Glomerular visceral epithelial cell (primary cell): ENCODE measurements around the gene KDM4D.
A peak's percentile ranks its signal among the peaks of the same experiment; 100 is the strongest.
"Not testable (repeated sequence)": the region's sequence is repeated elsewhere in the genome, so short reads cannot be mapped to it uniquely, and the experiment has no call there.

Experiments used
- DNase-seq: peaks from one replicate; pipeline ENCODE4 v3.0.0-alpha.2; 2016; ENCODE audit errors: extremely low spot score

KDM4D gene

GRCh38 chr11:94973099-94973968 is at the start of gene KDM4D, which contains the start of gene CWC15:
KDM4D (plus strand) TSS chr11:94973709; CDS start chr11:94997373, 23,664 bp downstream.
CWC15 (minus strand) TSS chr11:94973556; CDS start chr11:94972185, 1,371 bp downstream.
- DNase-seq: peak; percentile 88

GRCh38 chr11:94924171-94924572 is 49.3 kb upstream of the KDM4D start:
- DNase-seq: no peak

DNA sequence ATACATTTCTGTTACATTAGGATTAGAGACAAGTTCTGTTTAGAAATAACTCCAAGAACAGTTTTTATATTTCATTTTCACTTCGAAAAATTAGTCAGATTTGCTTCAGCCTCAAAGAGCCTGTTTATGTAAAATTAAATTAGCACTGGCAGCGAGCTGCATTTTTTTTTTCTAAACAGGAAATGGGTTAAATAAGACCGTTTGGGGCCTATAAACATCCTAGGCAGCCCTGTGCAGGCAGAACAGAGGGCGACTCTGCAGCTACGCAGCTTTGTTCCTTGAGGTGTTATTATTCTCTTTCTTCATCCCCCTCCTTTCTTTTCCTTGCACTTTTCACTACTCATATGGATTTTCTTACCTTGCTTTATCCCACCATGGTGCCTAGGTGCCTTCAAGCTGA is 48.9 kb upstream of the KDM4D start:
- no peak for DNase-seq

DNA sequence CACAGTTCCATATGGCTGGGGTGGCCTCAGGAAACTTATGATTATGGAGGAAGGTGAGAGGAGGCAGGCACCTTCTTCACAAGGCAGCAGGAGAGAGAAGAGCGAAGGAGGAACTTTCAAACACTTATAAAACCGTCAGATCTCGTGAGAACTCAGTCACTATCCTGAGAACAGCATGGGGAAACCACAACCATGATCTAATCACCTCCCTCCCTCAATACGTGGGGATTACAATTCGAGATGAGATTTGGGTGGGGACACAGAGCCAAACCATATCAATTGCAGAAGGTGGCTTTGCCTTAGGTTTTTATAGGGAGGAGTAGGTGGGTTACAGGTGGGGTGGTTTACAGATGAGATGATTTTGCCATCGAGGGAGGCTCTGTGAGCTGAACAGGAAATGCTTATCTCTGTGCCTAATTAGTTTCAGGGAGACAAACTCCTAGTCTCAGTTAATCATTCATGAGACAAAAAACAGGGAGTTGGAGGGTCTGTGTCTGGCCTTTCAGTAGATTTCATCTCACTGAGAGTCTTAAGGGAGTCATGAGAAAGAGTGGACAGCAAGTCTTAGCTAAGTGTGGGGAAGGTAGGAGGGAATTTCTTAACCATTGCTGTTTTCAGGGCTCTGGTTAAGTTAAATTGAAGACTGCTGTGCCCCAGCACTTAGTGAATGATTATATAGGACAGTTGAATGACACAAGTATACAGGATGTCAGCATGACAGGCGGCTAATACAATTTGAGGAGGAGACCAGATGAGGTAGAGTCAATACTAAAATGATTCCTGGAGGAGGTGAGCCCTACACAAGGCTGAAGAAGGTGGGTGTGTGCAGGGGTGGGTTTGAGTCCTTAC is 47.9 kb upstream of the KDM4D start:
- peak; percentile 28 for DNase-seq

DNA sequence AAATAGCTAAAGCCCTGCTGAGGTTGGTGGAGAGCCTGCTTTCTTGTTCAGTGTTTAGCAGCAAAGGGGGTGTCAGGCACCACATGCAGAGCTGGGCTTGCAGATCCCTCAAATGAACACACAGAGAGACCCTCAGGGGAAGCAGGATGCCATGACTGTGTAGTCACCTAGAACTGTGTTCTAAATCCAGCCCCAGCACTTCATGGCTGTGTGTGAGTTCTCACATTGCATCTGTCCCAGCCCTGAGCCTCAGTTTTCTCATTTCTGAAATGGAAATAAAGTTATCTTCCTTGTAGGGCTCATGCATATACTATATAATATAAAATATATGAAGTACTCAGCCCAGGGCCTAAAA is 47.3 kb upstream of the KDM4D start:
- no peak for DNase-seq

DNA sequence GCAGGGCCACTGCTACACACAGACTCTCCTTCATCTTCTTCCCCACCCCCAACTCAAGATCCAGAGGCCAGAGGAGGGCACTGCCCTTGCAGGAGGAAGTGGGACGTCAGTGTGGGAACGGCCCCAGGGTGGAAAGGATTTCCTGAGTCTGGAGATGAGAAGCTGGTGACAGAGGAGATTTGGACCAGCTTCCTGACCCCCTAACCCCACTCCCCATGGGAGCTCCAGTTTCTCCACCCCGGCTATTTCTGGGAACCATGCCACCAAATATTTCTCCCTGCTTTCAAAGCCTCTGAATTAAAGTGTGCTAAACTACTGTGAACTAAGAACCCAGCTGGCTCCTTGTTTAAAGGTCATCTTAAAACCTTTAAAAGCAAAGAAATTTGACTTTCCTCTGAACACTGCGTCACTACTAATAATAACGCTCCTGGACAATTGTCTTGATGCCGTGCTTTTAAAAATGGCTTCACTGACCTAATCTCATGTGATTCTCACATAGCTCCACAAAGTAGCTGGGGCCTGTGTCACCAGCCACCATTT is 46.7 kb upstream of the KDM4D start:
- peak; percentile 48 for DNase-seq

GRCh38 chr11:94928117-94928990 is 45.2 kb upstream of the KDM4D start:
- no peak for DNase-seq

DNA sequence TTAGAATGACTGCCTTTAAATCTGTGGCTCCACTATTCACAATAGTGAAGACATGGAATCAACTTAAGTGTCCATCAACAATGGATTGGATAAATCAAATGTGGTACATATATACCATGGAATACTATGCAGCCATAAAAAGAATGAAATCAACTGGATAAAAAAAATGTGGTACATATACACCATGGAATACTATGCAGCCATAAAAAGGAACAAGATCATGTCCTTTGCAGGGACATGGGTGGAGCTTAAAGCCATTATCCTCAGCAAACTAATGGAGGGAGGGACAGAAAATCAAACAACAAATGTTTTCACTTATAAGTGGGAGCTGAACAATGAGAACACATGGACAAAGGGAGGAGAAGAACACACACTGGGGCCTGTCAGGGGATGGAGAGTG is 41.4 kb upstream of the KDM4D start:
- not testable (repeated sequence) for DNase-seq

DNA sequence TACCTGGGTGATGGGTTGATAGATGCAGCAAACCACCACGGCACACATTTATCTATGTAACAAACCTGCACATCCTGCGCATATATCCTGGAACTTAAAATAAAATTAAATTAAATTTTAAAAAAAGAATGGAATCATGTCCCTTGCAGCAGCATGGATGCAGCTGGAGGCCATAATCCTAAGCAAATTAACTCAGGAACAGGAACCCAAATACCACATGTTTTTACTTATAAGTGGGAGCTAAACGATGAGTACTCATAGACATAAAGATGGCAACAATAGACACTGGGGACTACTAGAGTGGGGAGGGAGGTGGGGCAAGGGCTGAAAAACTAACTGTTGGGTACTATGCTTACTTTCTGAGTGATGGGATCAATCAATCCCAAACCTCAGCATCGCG is 41.0 kb upstream of the KDM4D start:
- DNase-seq: no peak

DNA sequence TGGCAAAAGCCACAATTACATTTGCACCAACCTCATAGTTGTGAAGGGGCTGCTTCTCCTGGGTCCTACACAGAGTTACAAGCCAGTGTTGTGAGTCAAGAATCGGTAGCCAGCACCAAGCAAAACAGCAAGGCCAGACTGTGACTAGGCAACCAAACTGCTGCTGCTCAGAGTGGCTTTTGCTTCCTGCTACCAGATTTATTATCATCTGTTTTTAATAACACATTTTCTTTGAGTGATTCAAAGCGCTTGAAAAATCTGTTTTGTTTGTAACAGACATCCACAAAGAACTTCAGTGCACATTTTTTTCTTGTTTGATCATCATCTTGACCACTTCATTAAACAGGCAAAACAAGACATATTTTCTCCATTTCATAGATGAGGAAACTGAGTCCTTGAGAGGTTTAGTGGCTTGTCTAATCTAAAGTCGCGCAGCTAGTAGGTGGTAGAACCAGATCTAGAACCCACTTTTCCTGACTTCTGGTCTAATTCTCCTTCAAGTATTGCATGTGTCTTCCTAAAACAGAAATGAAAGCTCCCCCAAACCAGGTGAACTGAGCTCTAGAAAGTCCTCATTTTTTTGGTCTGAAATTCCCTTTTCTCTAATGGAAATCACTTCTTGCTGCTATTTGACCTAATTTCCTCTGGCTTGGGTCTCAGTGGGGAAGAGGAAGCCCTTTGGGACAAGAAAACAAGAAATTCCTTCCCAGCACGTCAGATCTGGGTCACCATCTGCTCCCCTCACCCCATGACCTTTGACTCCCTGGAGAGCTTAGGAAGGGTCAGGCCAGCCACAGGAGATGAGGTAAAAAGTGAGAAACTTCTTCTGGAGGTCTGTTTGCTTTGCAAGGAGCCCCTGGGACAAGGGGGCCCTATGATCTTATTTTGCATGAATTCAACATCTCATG is 40.0 kb upstream of the KDM4D start:
- DNase-seq: peak; percentile 31

- DNase-seq: no peak
These were observed 39.1 kb upstream of the KDM4D start for GRCh38 chr11:94934362-94934761.

GRCh38 chr11:94934846-94935245 is 38.7 kb upstream of the KDM4D start:
- no peak for DNase-seq

- DNase-seq: no peak
These were observed 35.1 kb upstream of the KDM4D start for GRCh38 chr11:94938095-94939055.

DNA sequence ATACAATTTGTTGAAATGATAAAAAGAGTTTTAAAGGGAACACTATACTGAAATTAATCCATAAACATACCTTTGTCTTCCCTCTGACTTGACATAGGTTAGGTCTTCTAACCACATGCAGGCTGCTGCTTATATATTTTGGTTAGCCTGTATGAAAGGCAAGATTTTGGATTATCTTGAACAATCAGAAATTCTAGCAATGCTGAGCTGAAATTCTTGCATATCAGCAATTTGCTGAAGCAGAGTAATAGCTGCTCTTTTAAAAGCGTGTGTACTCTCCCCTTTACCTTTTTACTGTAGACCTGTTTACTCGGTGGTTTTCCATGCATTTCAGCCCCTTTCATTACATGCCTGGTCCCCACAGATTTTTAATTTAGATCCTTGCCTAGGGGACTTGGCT is 34.2 kb upstream of the KDM4D start:
- DNase-seq: no peak

DNA sequence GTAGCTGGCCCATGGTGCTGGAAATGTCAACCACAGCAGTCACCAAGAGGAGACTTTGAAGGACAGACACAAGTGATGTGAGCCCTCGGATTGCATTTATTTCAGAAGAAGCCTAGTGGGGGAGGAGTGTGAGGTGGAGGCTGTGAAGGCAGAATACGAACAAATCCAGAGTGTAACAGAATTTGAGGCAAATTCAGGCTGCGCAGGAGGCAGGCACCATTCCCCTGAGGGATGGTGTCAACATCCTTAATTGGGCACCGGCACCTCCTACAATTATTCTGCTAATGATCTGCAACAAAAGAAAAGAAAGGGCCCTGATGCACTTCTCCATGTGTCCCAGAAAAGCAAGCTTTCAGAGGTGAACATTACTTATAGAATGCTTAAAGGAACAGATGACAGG is 32.4 kb upstream of the KDM4D start:
- DNase-seq: no peak

- no peak for DNase-seq
These were observed 26.7 kb upstream of the KDM4D start for GRCh38 chr11:94946812-94947211.

- DNase-seq: peak; percentile 79
These were observed 25.4 kb upstream of the KDM4D start for GRCh38 chr11:94948070-94948617.

- DNase-seq: no peak
These were observed 18.8 kb upstream of the KDM4D start for GRCh38 chr11:94954753-94955152.

DNA sequence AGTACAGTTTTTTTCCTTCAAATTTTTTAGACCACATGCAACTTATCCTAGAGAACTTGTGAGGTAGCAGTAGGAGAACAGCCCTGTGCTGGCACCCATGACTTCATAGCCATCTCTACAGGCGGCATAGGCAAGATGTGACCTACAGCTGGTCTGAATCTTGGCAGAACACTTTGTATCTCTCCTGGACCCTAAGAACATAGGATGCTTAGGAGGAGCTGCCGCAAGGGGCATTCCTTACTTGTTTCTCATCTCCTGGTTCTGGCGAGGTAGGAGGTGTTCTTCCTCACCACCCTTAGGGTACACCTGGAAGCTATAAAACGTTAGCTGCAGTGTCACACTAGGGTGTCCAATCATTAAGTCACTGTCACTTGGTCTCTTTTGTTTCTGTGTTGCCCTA is 16.5 kb upstream of the KDM4D start:
- DNase-seq: no peak
